GDM1 (cell line): Measurements from ENCODE around the gene NAP1L5.

Source experiments
- DNase-seq: peaks from one replicate; lab custom pipeline; 2025; lab: John Stamatoyannopoulos, UW

NAP1L5 gene

GRCh38 chr4:88722276-88722780 is 24.7 kb upstream of the NAP1L5 start:
- DNase-seq = no peak

GRCh38 chr4:88720451-88721428 is 23.1 kb upstream of the NAP1L5 start:
- DNase-seq = no peak

GRCh38 chr4:88719381-88719780 is 21.8 kb upstream of the NAP1L5 start:
- DNase-seq = no peak

GRCh38 chr4:88718098-88718497 is 20.5 kb upstream of the NAP1L5 start:
- DNase-seq = no peak

GRCh38 chr4:88713782-88714181 is 16.2 kb upstream of the NAP1L5 start:
- DNase-seq = no peak

GRCh38 chr4:88709989-88710388 is 12.4 kb upstream of the NAP1L5 start:
- DNase-seq = no peak

- DNase-seq = no peak
These were observed 8.9 kb upstream of the NAP1L5 start for GRCh38 chr4:88706574-88706973.

GRCh38 chr4:88705805-88706492 is 8.3 kb upstream of the NAP1L5 start:
- no peak for DNase-seq

GRCh38 chr4:88705223-88705622 is 7.6 kb upstream of the NAP1L5 start:
- DNase-seq = no peak

GRCh38 chr4:88702782-88703181 is 5.2 kb upstream of the NAP1L5 start:
- no peak for DNase-seq

- no peak for DNase-seq
These were observed 890 bp upstream of the NAP1L5 start for GRCh38 chr4:88698519-88698918.

GRCh38 chr4:88697141-88697540 is 488 bp downstream of the NAP1L5 start:
- no peak for DNase-seq

GRCh38 chr4:88696630-88697029 is 999 bp downstream of the NAP1L5 start:
- no peak for DNase-seq

- DNase-seq = no peak
These were observed 3.8 kb downstream of the NAP1L5 start for GRCh38 chr4:88693792-88694191.

- no peak for DNase-seq
These were observed 7.3 kb downstream of the NAP1L5 start for GRCh38 chr4:88690355-88690754.

GRCh38 chr4:88681209-88681608 is 16.4 kb downstream of the NAP1L5 start:
- DNase-seq = no peak

GRCh38 chr4:88675543-88675942 is 22.1 kb downstream of the NAP1L5 start:
- DNase-seq = no peak

GRCh38 chr4:88674979-88675378 is 22.6 kb downstream of the NAP1L5 start:
- no peak for DNase-seq

GRCh38 chr4:88674565-88674964 is 23.1 kb downstream of the NAP1L5 start:
- no peak for DNase-seq

GRCh38 chr4:88673886-88674285 is 23.7 kb downstream of the NAP1L5 start:
- no peak for DNase-seq

GRCh38 chr4:88672987-88673386 is 24.6 kb downstream of the NAP1L5 start:
- DNase-seq = peak; percentile 2

GRCh38 chr4:88661739-88662138 is 35.9 kb downstream of the NAP1L5 start:
- DNase-seq = no peak
